Calu3 (cell line): ENCODE measurements around the gene ATP9A. TPM values are rescaled to one million over a fixed set of nuclear protein-coding genes. Genes with fewer than 3 reads are reported as not detected.

Experiments
- BruUV-seq: library from RNA; stranded (reverse); fragments of 400-500 nt; replicated peaks from 2 replicates; lab custom pipeline; 2021; lab: Mats Ljungman, UMichigan
- CTCF ChIA-PET: fragments of 300-600 bp; sonication (Branson Sonifier 250); formaldehyde crosslinking; loops from one replicate; lab custom pipeline; 2022; ENCODE audit warnings: antibody characterized with exemption; lab: Charles Lee
- DNase-seq: peaks from one replicate; pipeline ENCODE4 v3.0.0; 2022
- H3K27ac Mint-ChIP-seq: one replicate; pipeline ENCODE4 v1.8.0; 2022; ENCODE audit warnings: mixed read lengths; ENCODE audit not compliant: unreplicated experiment
- H3K27me3 Mint-ChIP-seq: one replicate; pipeline ENCODE4 v1.8.0; 2022; ENCODE audit warnings: mixed read lengths; ENCODE audit not compliant: unreplicated experiment
- H3K36me3 Mint-ChIP-seq: one replicate; pipeline ENCODE4 v1.8.0; 2022; ENCODE audit warnings: mild to moderate bottlenecking, moderate library complexity, mixed read lengths; ENCODE audit not compliant: insufficient read depth, unreplicated experiment
- H3K4me1 Mint-ChIP-seq: one replicate; pipeline ENCODE4 v1.8.0; 2022; ENCODE audit warnings: mild to moderate bottlenecking, low read depth, mixed read lengths; ENCODE audit not compliant: unreplicated experiment
- H3K4me3 Mint-ChIP-seq: one replicate; pipeline ENCODE4 v1.8.0; 2022; ENCODE audit warnings: mild to moderate bottlenecking, low read depth, moderate library complexity, mixed read lengths; ENCODE audit not compliant: unreplicated experiment
- H3K9me3 Mint-ChIP-seq: one replicate; pipeline ENCODE4 v1.8.0; 2022; ENCODE audit warnings: low read depth, mixed read lengths; ENCODE audit not compliant: unreplicated experiment
- intact Hi-C: fragments of 100-400 bp; cut with micrococcal nuclease; formaldehyde crosslinking; loops from one replicate; pipeline ENCODE4 v1.10.0; 2022; ENCODE audit not compliant: unreplicated experiment
- total RNA-seq: library from RNA; stranded (reverse); gene quantifications from 2 replicates; pipeline ENCODE4 v1.2.3, GENCODE V29; 2022
- TF ChIP-seq, protein P1 (sequence below): fragments of 200-600 bp; IDR thresholded peaks from one replicate; pipeline ENCODE4 v1.8.0; 2022; ENCODE audit warnings: antibody characterized with exemption; ENCODE audit not compliant: unreplicated experiment

The ATP9A gene
- total RNA-seq, 1 experiment from 2014 or later, result 98.5 TPM

DNA sequence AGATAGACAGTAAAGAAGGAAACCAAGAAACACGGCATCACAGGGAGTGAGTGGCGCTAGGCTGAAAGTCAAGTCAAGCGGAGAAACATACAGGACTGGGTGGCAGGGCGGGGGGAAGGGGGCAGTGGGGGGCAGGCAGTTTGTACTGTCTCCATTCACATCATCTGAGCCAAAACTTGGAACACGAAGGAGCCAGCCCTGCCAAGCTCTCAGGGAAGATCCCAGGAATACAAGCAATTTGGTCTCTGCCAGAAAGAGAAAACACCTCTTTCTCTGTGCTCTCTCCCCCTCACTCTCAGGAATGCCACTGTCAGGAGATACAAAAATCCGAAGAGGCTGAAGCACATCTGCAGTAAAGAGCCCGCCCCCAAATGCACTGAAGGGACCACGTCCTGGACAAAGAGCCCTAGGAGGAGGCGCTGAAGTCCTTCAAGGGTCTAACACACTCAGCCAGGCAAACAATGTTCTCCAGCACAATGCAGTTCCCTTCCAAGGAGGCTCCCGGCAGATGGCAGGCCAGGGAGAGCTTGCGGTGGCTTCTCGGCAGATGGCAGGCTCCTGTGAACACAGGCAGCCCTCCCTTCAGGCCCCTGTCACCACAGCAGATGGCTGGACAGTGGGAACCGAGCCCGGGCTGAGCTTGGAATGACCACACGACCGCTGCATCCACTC, 90.0 kb downstream of the ATP9A start:
- TF ChIP-seq, protein P1, sequence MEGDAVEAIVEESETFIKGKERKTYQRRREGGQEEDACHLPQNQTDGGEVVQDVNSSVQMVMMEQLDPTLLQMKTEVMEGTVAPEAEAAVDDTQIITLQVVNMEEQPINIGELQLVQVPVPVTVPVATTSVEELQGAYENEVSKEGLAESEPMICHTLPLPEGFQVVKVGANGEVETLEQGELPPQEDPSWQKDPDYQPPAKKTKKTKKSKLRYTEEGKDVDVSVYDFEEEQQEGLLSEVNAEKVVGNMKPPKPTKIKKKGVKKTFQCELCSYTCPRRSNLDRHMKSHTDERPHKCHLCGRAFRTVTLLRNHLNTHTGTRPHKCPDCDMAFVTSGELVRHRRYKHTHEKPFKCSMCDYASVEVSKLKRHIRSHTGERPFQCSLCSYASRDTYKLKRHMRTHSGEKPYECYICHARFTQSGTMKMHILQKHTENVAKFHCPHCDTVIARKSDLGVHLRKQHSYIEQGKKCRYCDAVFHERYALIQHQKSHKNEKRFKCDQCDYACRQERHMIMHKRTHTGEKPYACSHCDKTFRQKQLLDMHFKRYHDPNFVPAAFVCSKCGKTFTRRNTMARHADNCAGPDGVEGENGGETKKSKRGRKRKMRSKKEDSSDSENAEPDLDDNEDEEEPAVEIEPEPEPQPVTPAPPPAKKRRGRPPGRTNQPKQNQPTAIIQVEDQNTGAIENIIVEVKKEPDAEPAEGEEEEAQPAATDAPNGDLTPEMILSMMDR, result no peak
- H3K27ac Mint-ChIP-seq, result no peak overlapping the region
- intact Hi-C loops, result no loop called here
- H3K4me1 Mint-ChIP-seq, result no peaks in the 10 kb centered on the region
- peaks cover 9% of the 10 kb centered on the region for H3K36me3 Mint-ChIP-seq
- no peak for DNase-seq
- no peak overlapping the region for H3K4me3 Mint-ChIP-seq
- no TSS peak for BruUV-seq
- H3K9me3 Mint-ChIP-seq, result no peaks in the 10 kb centered on the region
- no peaks in the 10 kb centered on the region for H3K27me3 Mint-ChIP-seq
- CTCF ChIA-PET, result interaction anchor here (0.7 kb wide), 1 partner anchor 407 kb away, joined by 4 read pairs; no protein-coding TSS in a partner anchor

DNA sequence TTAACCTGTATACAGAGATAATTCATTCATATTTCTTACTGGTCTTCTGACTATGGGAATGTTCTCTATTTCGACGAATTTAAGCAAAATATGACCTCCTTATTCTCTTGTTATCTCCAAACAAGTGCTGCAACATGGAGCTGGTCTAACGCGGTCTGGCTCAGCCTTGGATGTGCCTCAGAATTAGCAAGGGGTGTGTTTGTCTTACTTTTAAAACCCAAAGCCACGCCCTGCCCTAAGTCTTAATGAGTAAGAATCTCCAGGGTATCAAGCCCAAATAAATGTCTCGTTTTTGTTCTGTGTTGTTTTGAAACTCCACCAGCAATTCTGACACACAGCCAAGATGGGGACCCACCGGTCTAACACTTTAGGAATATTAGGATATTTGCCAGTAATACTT, 99.2 kb downstream of the ATP9A start:
- intact Hi-C loops, result no loop called here
- Mint-ChIP-seq H3K9me3 (no peaks in the 10 kb centered on the region), H3K27me3 (no peaks in the 10 kb centered on the region), H3K4me3 (no peak overlapping the region), H3K4me1 (no peaks in the 10 kb centered on the region), H3K27ac (no peak overlapping the region), H3K36me3 (peaks cover 26% of the 10 kb centered on the region)
- TF ChIP-seq, protein P1, result no peak
- CTCF ChIA-PET, result no interaction called here
- no TSS peak for BruUV-seq
- no peak for DNase-seq

DNA sequence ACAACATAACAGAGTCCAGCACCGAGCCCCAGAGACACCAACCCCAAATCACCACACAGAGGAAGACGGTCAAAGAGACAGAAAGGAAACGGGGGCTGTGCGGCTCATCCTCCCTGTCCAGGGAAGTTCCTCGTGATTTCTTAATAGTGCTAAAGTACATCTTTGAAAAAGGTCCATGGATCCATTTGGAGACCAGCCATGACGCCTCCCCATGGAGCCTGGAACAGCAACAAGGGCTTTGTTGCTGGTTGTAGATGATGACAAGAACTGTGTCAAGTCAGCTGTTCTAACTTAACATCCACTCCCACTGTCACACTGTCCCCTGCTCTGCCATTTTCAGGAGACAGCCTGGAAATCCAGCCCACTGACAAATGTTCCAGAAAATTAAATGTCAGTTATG, 99.7 kb downstream of the ATP9A start:
- Mint-ChIP-seq H3K27me3 (no peaks in the 10 kb centered on the region), H3K4me1 (no peaks in the 10 kb centered on the region), H3K9me3 (no peaks in the 10 kb centered on the region), H3K36me3 (peaks cover 26% of the 10 kb centered on the region), H3K27ac (no peak overlapping the region), H3K4me3 (no peak overlapping the region)
- DNase-seq, result no peak
- TF ChIP-seq, protein P1, result no peak
- intact Hi-C loops, result no loop called here
- CTCF ChIA-PET, result interaction anchor here (0.6 kb wide), 1 partner anchor 110 kb away, joined by 3 read pairs; no protein-coding TSS in a partner anchor
- no TSS peak for BruUV-seq

DNA sequence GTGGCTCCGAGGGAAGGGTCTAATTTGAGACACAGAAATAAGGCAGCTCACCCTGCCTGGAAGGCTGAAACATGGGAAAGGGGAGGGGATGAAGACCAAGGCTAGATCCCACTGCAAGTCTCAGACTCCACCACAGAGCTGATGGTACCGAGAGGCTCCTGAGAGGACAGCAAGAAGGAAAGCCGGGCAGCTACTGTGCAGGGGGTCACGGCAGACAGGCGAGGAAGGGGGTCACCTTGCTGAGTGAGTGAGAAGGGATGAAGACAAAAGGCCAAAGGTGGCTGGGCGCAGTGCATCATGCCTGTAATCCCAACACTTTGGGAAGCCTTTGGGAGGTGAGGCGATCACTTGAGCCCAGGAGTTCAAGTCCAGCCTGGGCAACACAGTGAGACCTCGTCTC, 100.7 kb downstream of the ATP9A start:
- CTCF ChIA-PET, result interaction anchor here (0.6 kb wide), 1 partner anchor 85 kb away, joined by 11 read pairs; no protein-coding TSS in a partner anchor
- intact Hi-C loops, result no loop called here
- TF ChIP-seq, protein P1, result no peak
- BruUV-seq, result no TSS peak
- Mint-ChIP-seq H3K4me3 (no peak overlapping the region), H3K27ac (no peak overlapping the region), H3K27me3 (no peaks in the 10 kb centered on the region), H3K36me3 (peaks cover 26% of the 10 kb centered on the region), H3K9me3 (no peaks in the 10 kb centered on the region), H3K4me1 (no peaks in the 10 kb centered on the region)
- no peak for DNase-seq
